A673 (cell line): Measurements from ENCODE around the gene CTNS. TPM values are rescaled to one million over a fixed set of nuclear protein-coding genes. Genes with fewer than 3 reads are reported as not detected.

Source experiments
- BruUV-seq: library from RNA; stranded (reverse); fragments of 400-500 nt; replicated peaks from 2 replicates; lab custom pipeline; 2021; lab: Mats Ljungman, UMichigan
- CTCF ChIA-PET: fragments of 300-600 bp; sonication (Branson Sonifier 250); formaldehyde crosslinking; loops from one replicate; lab custom pipeline; 2022; ENCODE audit warnings: antibody characterized with exemption; lab: Charles Lee
- POLR2A ChIA-PET: fragments of 300-600 bp; sonication (Branson Sonifier 250); formaldehyde crosslinking; loops from one replicate; lab custom pipeline; 2022; ENCODE audit warnings: antibody characterized with exemption; ENCODE audit not compliant: low non-redundant PET; lab: Charles Lee
- DNase-seq: peaks from one replicate; pipeline ENCODE4 v3.0.0-alpha.2; 2015; ENCODE audit warnings: low spot score
- H3K27ac ChIP-seq: fragments of 200-600 bp; sonication (generic); 2 replicates; pipeline ENCODE4 v1.5.1; 2016; ENCODE audit warnings: mixed run types, low read depth, mild to moderate bottlenecking, mixed read lengths, antibody characterized with exemption, low read length; ENCODE audit not compliant: poor library complexity, severe bottlenecking
- H3K27me3 ChIP-seq: fragments of 200-600 bp; sonication (generic); replicated peaks from 2 replicates; pipeline ENCODE4 v1.6.1; 2017; ENCODE audit warnings: mixed run types, low read depth, mild to moderate bottlenecking, mixed read lengths, antibody characterized with exemption, low read length; ENCODE audit not compliant: insufficient read depth, poor library complexity
- H3K36me3 ChIP-seq: fragments of 200-600 bp; sonication (generic); 2 replicates; pipeline ENCODE4 v1.6.1; 2016; ENCODE audit warnings: mixed run types, mild to moderate bottlenecking, mixed read lengths, antibody characterized with exemption, low read length; ENCODE audit not compliant: insufficient read depth, poor library complexity, severe bottlenecking
- H3K4me1 ChIP-seq: fragments of 200-600 bp; sonication (generic); 2 replicates; pipeline ENCODE4 v1.6.1; 2017; ENCODE audit warnings: mixed run types, mild to moderate bottlenecking, mixed read lengths, antibody characterized with exemption, low read length; ENCODE audit not compliant: insufficient read depth, poor library complexity, severe bottlenecking
- H3K4me3 ChIP-seq: fragments of 200-600 bp; sonication (generic); 2 replicates; pipeline ENCODE4 v1.5.1; 2016; ENCODE audit warnings: low read depth, mixed run types, mild to moderate bottlenecking, mixed read lengths, low read length; ENCODE audit not compliant: poor library complexity, severe bottlenecking
- H3K9me3 ChIP-seq: fragments of 200-600 bp; sonication (generic); 2 replicates; pipeline ENCODE4 v1.6.1; 2016; ENCODE audit warnings: mixed run types, low read depth, mild to moderate bottlenecking, mixed read lengths, antibody characterized with exemption, low read length; ENCODE audit not compliant: poor library complexity, severe bottlenecking
- CTCF ChIP-seq: fragments of 300-800, 200-600 bp; sonication (generic); conservative IDR thresholded peaks from 2 replicates; pipeline ENCODE4 v1.5.1; 2017; ENCODE audit warnings: low read depth, mild to moderate bottlenecking, antibody characterized with exemption, low read length, moderate library complexity, mixed read lengths
- EZH2 ChIP-seq: fragments of 200-600 bp; sonication (generic); IDR thresholded peaks from 2 replicates; pipeline ENCODE4 v1.6.1; 2017; ENCODE audit warnings: borderline replicate concordance, low read depth, mild to moderate bottlenecking, mixed read lengths, antibody characterized with exemption, low read length; ENCODE audit not compliant: poor library complexity, severe bottlenecking
- intact Hi-C: fragments of 100-400 bp; cut with micrococcal nuclease; formaldehyde crosslinking; loops from one replicate; pipeline ENCODE4 v1.10.0; 2022; ENCODE audit not compliant: unreplicated experiment
- total RNA-seq: library from RNA; stranded (reverse); gene quantifications from 2 replicates; pipeline ENCODE4 v1.2.3, GENCODE V29; 2021

The CTNS gene
- total RNA-seq, 1 experiment from 2014 or later = 12.6 TPM

GRCh38 chr17:3590768-3591167, 45.8 kb upstream of the CTNS start:
- ChIA-PET POLR2A (no interaction called here), CTCF (no interaction called here)
- H3K4me1 ChIP-seq = no peaks in the 10 kb centered on the region
- no peak for DNase-seq
- no peak overlapping the region for H3K4me3 ChIP-seq
- H3K27ac ChIP-seq = no peak overlapping the region
- no peaks in the 10 kb centered on the region for H3K36me3 ChIP-seq
- TF ChIP-seq CTCF (no peak), EZH2 (no peak)
- BruUV-seq = no TSS peak
- intact Hi-C loops = no loop called here
- H3K9me3 ChIP-seq = no peaks in the 10 kb centered on the region
- no peaks in the 10 kb centered on the region for H3K27me3 ChIP-seq

DNA sequence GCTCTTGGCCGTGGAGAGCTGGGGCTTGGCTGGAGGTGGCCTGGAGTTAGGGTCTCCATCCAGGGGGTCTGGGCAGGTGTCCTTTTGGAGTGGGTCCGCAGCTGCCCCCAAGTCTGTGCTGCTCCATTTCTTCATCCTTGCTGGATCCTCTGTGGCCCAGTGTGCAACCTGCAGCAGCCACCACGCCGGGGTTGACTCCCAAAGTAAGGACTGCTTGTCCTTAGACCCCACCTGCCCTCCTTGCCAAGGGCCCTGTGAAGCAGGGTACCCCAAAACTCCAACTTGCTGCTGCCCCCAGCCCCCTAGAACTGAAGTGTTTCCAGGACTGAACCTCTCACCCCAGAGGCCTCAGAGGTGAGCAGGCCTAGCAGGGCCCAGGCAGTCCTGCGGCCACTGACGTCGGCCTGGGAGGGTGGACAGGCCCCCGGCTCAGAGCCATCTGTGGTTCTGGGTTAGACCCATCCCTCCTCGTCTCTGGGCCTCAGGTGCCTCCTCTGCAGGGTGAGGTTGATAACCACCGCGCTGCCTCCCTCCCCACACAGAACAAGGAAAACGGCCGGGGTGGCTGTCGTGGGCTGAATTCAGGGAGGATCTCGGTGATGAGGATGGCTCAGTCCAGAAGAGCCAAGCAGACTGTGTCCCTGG, 44.2 kb upstream of the CTNS start:
- Histone ChIP-seq H3K9me3 (no peaks in the 10 kb centered on the region), H3K36me3 (no peaks in the 10 kb centered on the region), H3K27me3 (no peaks in the 10 kb centered on the region), H3K4me3 (no peak overlapping the region), H3K4me1 (no peaks in the 10 kb centered on the region), H3K27ac (no peak overlapping the region)
- ChIA-PET POLR2A (no interaction called here), CTCF (interaction anchor here (0.6 kb wide), 1 partner anchor 890 kb away, joined by 3 read pairs; no protein-coding TSS in a partner anchor)
- no TSS peak for BruUV-seq
- no peak for TF ChIP-seq EZH2
- intact Hi-C loops = no loop called here
- no peak for DNase-seq

- H3K4me1 ChIP-seq = no peaks in the 10 kb centered on the region
- intact Hi-C loops = no loop called here
- H3K4me3 ChIP-seq = no peak overlapping the region
- BruUV-seq = no TSS peak
- no peak for DNase-seq
- ChIA-PET CTCF (no interaction called here), POLR2A (no interaction called here)
- no peak for TF ChIP-seq CTCF
- no peak for TF ChIP-seq EZH2
- no peaks in the 10 kb centered on the region for H3K27me3 ChIP-seq
- H3K9me3 ChIP-seq = no peaks in the 10 kb centered on the region
- no peaks in the 10 kb centered on the region for H3K36me3 ChIP-seq
- no peak overlapping the region for H3K27ac ChIP-seq
Observed at GRCh38 chr17:3593384-3593783, 43.2 kb upstream of the CTNS start.
